ENCODE data around the gene SART1.

DNA sequence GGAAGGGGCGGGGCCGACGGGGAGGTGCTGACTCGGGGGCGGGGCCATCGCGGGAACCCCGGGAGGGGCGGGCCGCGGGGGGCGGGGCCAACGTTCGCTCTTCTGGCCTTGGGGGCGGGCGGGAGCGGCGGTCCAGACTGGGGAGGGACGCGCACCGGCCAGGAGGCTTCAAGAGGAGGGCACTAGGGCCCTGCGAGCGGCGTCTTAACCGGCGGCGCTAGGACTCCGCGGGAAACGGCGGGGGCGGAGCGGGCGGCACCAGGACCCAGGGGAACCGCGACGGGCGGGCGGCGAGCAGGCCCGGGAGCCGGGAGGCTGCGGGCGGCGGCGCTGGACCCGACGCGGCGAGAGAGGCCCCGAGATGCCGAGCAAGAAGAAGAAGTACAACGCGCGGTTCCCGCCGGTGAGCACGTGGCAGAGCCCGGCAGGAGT is 42.4 kb upstream of the SART1 start, which contains the start of gene DRAP1:
- TF ChIP-seq CTCF (IDR thresholded peaks at IDR 0.05) (no peak), POLR2AphosphoS5 (IDR thresholded peaks at IDR 0.05) (peak; percentile 46 to 74 (median 52))

All from breast epithelium (tissue), 3 donors.